ENCODE results near the gene PFKM.

PFKM gene

DNA sequence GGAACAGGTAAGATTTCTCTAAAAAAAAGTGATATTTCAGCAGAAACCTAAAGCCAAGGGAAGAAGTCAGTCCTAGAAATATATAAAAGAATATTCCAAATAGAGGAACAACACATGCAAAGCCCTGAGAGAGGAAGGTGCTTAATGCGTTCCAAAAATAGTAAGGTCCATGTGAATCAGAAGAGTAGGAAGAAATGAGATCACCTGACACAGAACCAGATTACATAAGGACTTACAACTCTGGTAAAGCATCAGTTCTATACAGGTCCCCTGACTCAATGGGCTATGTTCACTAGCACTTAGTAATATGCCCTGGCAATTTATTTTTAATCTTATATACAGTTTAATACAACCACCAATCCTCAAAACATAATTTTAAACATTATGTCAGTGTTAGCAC, 43.3 kb upstream of the PFKM start:
- Histone ChIP-seq H3F3A (ENCODE audit: insufficient read depth, low read length) (no peaks in the 10 kb centered on the region), H3K4me3 (ENCODE audit: low read length) (no peak overlapping the region), H3K9me2 (replicated peaks; ENCODE audit: insufficient read depth, low read length) (no peaks in the 10 kb centered on the region), H3K36me3 (replicated peaks; ENCODE audit: insufficient read depth, low read length) (peaks cover 7% of the 10 kb centered on the region; the same call in 1 of the 2 replicates), H3K79me2 (ENCODE audit: low read length) (no peaks in the 10 kb centered on the region), H3K9ac (ENCODE audit: low read length) (no peak overlapping the region), H3K9me3 (replicated peaks; ENCODE audit: insufficient read depth, low read length) (no peaks in the 10 kb centered on the region), H3K27me3 (replicated peaks; ENCODE audit: insufficient read depth, low read length) (no peaks in the 10 kb centered on the region), H3K4me2 (ENCODE audit: low read depth, low read length) (no peak overlapping the region), H4K20me1 (ENCODE audit: insufficient read depth, low read length) (no peaks in the 10 kb centered on the region), H3K27ac (ENCODE audit: low read length) (no peak overlapping the region), H2AFZ (ENCODE audit: low read length) (no peak overlapping the region), H3K4me1 (ENCODE audit: low read length) (no peaks in the 10 kb centered on the region)
- TF ChIP-seq, protein P1, sequence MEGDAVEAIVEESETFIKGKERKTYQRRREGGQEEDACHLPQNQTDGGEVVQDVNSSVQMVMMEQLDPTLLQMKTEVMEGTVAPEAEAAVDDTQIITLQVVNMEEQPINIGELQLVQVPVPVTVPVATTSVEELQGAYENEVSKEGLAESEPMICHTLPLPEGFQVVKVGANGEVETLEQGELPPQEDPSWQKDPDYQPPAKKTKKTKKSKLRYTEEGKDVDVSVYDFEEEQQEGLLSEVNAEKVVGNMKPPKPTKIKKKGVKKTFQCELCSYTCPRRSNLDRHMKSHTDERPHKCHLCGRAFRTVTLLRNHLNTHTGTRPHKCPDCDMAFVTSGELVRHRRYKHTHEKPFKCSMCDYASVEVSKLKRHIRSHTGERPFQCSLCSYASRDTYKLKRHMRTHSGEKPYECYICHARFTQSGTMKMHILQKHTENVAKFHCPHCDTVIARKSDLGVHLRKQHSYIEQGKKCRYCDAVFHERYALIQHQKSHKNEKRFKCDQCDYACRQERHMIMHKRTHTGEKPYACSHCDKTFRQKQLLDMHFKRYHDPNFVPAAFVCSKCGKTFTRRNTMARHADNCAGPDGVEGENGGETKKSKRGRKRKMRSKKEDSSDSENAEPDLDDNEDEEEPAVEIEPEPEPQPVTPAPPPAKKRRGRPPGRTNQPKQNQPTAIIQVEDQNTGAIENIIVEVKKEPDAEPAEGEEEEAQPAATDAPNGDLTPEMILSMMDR (IDR thresholded peaks at IDR 0.05; ENCODE audit: low read length): no peak
- no peak for TF ChIP-seq EZH2 (optimal IDR thresholded peaks at IDR 0.05; ENCODE audit: low read depth, low read length)
- TF ChIP-seq EZH2phosphoT487 (IDR thresholded peaks at IDR 0.05; ENCODE audit: low read length): no peak
- DNase-seq: no peak

DNA sequence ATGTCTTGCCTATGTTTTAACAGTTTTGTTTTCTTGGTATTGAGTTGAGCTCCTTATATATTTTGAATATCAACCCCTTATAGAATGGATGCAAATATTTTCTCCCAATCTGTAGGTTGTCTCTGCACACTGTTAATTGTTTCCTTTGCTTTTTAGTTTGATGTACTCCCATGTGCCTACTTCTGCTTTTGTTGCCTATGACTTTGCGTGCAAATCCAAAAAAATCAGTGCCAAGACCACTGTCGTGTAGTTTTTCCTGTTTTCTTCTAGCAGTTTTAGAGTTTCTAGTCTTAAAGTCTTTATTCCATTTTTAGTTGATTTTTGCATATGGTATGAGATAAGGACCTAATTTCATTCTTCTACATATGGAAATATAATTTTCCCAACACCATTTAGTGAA, 42.1 kb upstream of the PFKM start:
- H4K20me1 ChIP-seq (ENCODE audit: insufficient read depth, low read length): no peaks in the 10 kb centered on the region
- H2AFZ ChIP-seq (ENCODE audit: low read length): no peak overlapping the region
- H3K4me1 ChIP-seq (ENCODE audit: low read length): no peaks in the 10 kb centered on the region
- H3K9me2 ChIP-seq (replicated peaks; ENCODE audit: insufficient read depth, low read length): no peaks in the 10 kb centered on the region
- DNase-seq: no peak
- no peaks in the 10 kb centered on the region for H3K27me3 ChIP-seq (replicated peaks; ENCODE audit: insufficient read depth, low read length)
- no peak overlapping the region for H3K9ac ChIP-seq (ENCODE audit: low read length)
- no peaks in the 10 kb centered on the region for H3F3A ChIP-seq (ENCODE audit: insufficient read depth, low read length)
- H3K4me2 ChIP-seq (ENCODE audit: low read depth, low read length): no peak overlapping the region
- no peak overlapping the region for H3K4me3 ChIP-seq (ENCODE audit: low read length)
- no peak for TF ChIP-seq EZH2phosphoT487 (IDR thresholded peaks at IDR 0.05; ENCODE audit: low read length)
- TF ChIP-seq, protein P1 (IDR thresholded peaks at IDR 0.05; ENCODE audit: low read length): no peak
- TF ChIP-seq EZH2 (optimal IDR thresholded peaks at IDR 0.05; ENCODE audit: low read depth, low read length): no peak
- no peak overlapping the region for H3K27ac ChIP-seq (ENCODE audit: low read length)
- no peaks in the 10 kb centered on the region for H3K79me2 ChIP-seq (ENCODE audit: low read length)
- peaks cover 7% of the 10 kb centered on the region; the same call in 1 of the 2 replicates for H3K36me3 ChIP-seq (replicated peaks; ENCODE audit: insufficient read depth, low read length)
- H3K9me3 ChIP-seq (replicated peaks; ENCODE audit: insufficient read depth, low read length): no peaks in the 10 kb centered on the region

DNA sequence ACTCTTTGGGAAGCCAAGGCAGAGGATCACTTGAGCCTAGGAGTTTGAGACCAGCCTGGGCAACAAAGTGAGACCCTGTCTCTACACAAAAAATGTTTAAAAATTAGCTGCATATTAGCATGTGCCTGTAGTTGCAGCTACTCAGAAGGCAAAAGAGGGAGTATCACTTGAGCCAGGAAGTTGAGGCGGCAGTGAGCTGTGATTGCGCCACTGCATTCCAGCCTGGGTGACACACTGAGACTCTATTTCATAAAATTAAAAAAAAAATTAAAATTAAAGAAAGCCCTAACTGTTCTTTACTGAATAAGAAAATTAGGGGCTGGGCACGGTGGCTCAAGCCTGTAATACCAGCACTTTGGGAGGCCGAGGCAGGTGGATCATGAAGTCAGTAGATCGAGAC, 40.3 kb upstream of the PFKM start:
- H3K36me3 ChIP-seq (replicated peaks; ENCODE audit: insufficient read depth, low read length): peaks cover 4% of the 10 kb centered on the region; the same call in 1 of the 2 replicates
- no peaks in the 10 kb centered on the region for H3K9me2 ChIP-seq (replicated peaks; ENCODE audit: insufficient read depth, low read length)
- H3K4me3 ChIP-seq (ENCODE audit: low read length): no peak overlapping the region
- H3K9ac ChIP-seq (ENCODE audit: low read length): no peak overlapping the region
- no peaks in the 10 kb centered on the region for H3K79me2 ChIP-seq (ENCODE audit: low read length)
- H3K9me3 ChIP-seq (replicated peaks; ENCODE audit: insufficient read depth, low read length): no peaks in the 10 kb centered on the region
- no peaks in the 10 kb centered on the region for H3K27me3 ChIP-seq (replicated peaks; ENCODE audit: insufficient read depth, low read length)
- no peak overlapping the region for H3K4me2 ChIP-seq (ENCODE audit: low read depth, low read length)
- H4K20me1 ChIP-seq (ENCODE audit: insufficient read depth, low read length): no peaks in the 10 kb centered on the region
- no peaks in the 10 kb centered on the region for H3F3A ChIP-seq (ENCODE audit: insufficient read depth, low read length)
- DNase-seq: no peak
- no peak for TF ChIP-seq EZH2phosphoT487 (IDR thresholded peaks at IDR 0.05; ENCODE audit: low read length)
- TF ChIP-seq, protein P1 (IDR thresholded peaks at IDR 0.05; ENCODE audit: low read length): no peak
- no peak for TF ChIP-seq EZH2 (optimal IDR thresholded peaks at IDR 0.05; ENCODE audit: low read depth, low read length)
- no peaks in the 10 kb centered on the region for H3K4me1 ChIP-seq (ENCODE audit: low read length)
- no peak overlapping the region for H3K27ac ChIP-seq (ENCODE audit: low read length)
- no peak overlapping the region for H2AFZ ChIP-seq (ENCODE audit: low read length)
